CD14-positive monocyte (primary cell): Measurements from ENCODE around the gene AADAC. TPM values are rescaled to one million over a fixed set of nuclear protein-coding genes. Genes with fewer than 3 reads are reported as not detected.
A peak's percentile ranks its signal among the peaks of the same experiment; 100 is the strongest.

Source experiments
- DNase-seq, 3 donors: peaks; one replicate each; pipeline ENCODE4 v3.0.0-alpha.2; 2011 to 2022
- H2AFZ ChIP-seq: 2 replicates; pipeline ENCODE4 v1.6.0; 2012; ENCODE audit warnings: mild to moderate bottlenecking, low read depth, low read length, inconsistent platforms; ENCODE audit not compliant: insufficient read depth, poor library complexity, severe bottlenecking
- H3K27ac ChIP-seq, 2 donors: 1 replicate in 1 of 2; 2 replicates in 1 of 2; pipeline ENCODE4 v1.5.1; 2012 to 2013; ENCODE audit warnings: low read length in 2 of 2, control low read depth in 1 of 2, inconsistent platforms in 1 of 2, low read depth in 1 of 2, mild to moderate bottlenecking in 1 of 2
- H3K27me3 ChIP-seq, 2 donors: one replicate each; pipeline versions ENCODE4 v1.6.0 to v1.6.1; 2011 to 2013; ENCODE audit warnings: low read length in 2 of 2; ENCODE audit not compliant: control insufficient read depth in 2 of 2, insufficient read depth in 2 of 2
- H3K36me3 ChIP-seq, 2 donors: replicated peaks in 1 of 2; 1 replicate in 1 of 2; 2 replicates in 1 of 2; pipeline versions ENCODE4 v1.5.1 to v1.6.1; 2012 to 2013; ENCODE audit warnings: low read length in 2 of 2, control low read depth in 1 of 2, inconsistent platforms in 1 of 2, mild to moderate bottlenecking in 1 of 2; ENCODE audit not compliant: insufficient read depth in 2 of 2, control insufficient read depth in 1 of 2
- H3K4me1 ChIP-seq, 2 donors: 1 replicate in 1 of 2; 2 replicates in 1 of 2; pipeline versions ENCODE4 v1.5.1 to v1.6.1; 2012 to 2013; ENCODE audit warnings: low read length in 2 of 2, control low read depth in 1 of 2, inconsistent platforms in 1 of 2, mild to moderate bottlenecking in 1 of 2, moderate library complexity in 1 of 2; ENCODE audit not compliant: insufficient read depth in 2 of 2, control insufficient read depth in 1 of 2
- H3K4me2 ChIP-seq: replicated peaks from 2 replicates; pipeline ENCODE3; 2012; ENCODE audit warnings: low read length, moderate library complexity, mild to moderate bottlenecking; ENCODE audit not compliant: poor library complexity, severe bottlenecking; ENCODE audit errors: extremely low read depth
- H3K4me3 ChIP-seq, 3 experiments: fragments of 200-600 bp in 1 of 3; sonication (generic) in 1 of 3; replicated peaks in 1 of 3; 1 replicate in 2 of 3; 2 replicates in 1 of 3; pipeline ENCODE4 v1.5.1; 2011 to 2013; ENCODE audit warnings: low read length in 3 of 3, mild to moderate bottlenecking in 3 of 3, control low read depth in 2 of 3, low read depth in 2 of 3, inconsistent platforms in 1 of 3, moderate library complexity in 1 of 3
- H3K79me2 ChIP-seq: 2 replicates; pipeline ENCODE4 v1.6.0; 2012; ENCODE audit warnings: mild to moderate bottlenecking, control low read depth, inconsistent platforms, low read length, moderate library complexity; ENCODE audit not compliant: insufficient read depth
- H3K9ac ChIP-seq: 2 replicates; pipeline ENCODE4 v1.6.0; 2017; ENCODE audit warnings: low read length, mild to moderate bottlenecking; ENCODE audit not compliant: insufficient read depth, poor library complexity, severe bottlenecking
- H3K9me3 ChIP-seq, 2 donors: replicated peaks in 1 of 2; 1 replicate in 1 of 2; 2 replicates in 1 of 2; pipeline versions ENCODE4 v1.5.1 to v1.6.1; 2012 to 2013; ENCODE audit warnings: low read length in 2 of 2, control low read depth in 1 of 2; ENCODE audit not compliant: control insufficient read depth in 1 of 2, insufficient read depth in 1 of 2
- H4K20me1 ChIP-seq: 2 replicates; pipeline ENCODE4 v1.6.0; 2012; ENCODE audit warnings: mild to moderate bottlenecking, low read length, control low read depth, moderate library complexity; ENCODE audit not compliant: insufficient read depth
- H3K27ac Mint-ChIP-seq, 7 donors: one replicate each; pipeline ENCODE4 v1.8.0; 2020; ENCODE audit warnings: mild to moderate bottlenecking in 7 of 7, mixed read lengths in 7 of 7, moderate library complexity in 6 of 7, inconsistent platforms in 2 of 7
- H3K27me3 Mint-ChIP-seq, 3 donors: one replicate each; pipeline ENCODE4 v1.8.0; 2021 to 2022; ENCODE audit warnings: low read depth in 3 of 3, mild to moderate bottlenecking in 3 of 3, mixed read lengths in 3 of 3, moderate library complexity in 3 of 3, inconsistent platforms in 1 of 3
- H3K36me3 Mint-ChIP-seq, 2 donors: one replicate each; pipeline ENCODE4 v1.8.0; 2020; ENCODE audit warnings: mixed read lengths in 2 of 2, inconsistent platforms in 1 of 2, mild to moderate bottlenecking in 1 of 2
- H3K4me1 Mint-ChIP-seq: one replicate; pipeline ENCODE4 v1.8.0; 2020; ENCODE audit warnings: mild to moderate bottlenecking, mixed read lengths
- H3K4me3 Mint-ChIP-seq, 2 donors: one replicate each; pipeline ENCODE4 v1.8.0; 2020; ENCODE audit warnings: mild to moderate bottlenecking in 2 of 2, mixed read lengths in 2 of 2, moderate library complexity in 1 of 2
- H3K9me3 Mint-ChIP-seq, 7 donors: one replicate each; pipeline ENCODE4 v1.8.0; 2020 to 2022; ENCODE audit warnings: mixed read lengths in 7 of 7, mild to moderate bottlenecking in 6 of 7, moderate library complexity in 6 of 7, inconsistent platforms in 2 of 7
- WGBS: methylation state at CpG from one replicate; pipeline ENCODE4 v1.1.5; 2013; ENCODE audit warnings: missing lambda C conversion rate; ENCODE audit not compliant: insufficient coverage; 5-methylcytosine and 5-hydroxymethylcytosine counted together
- intact Hi-C, 2 donors: fragments of 100-400 bp; cut with micrococcal nuclease; formaldehyde crosslinking; loops; one replicate each; pipeline versions ENCODE4 v1.15.0 to v1.15.1; 2023
- polyA plus RNA-seq, 3 donors: library from polyadenylated mRNA; depleted of rRNA in 1 of 3; unstranded in 2 of 3; stranded (reverse) in 1 of 3; fragments of 300-500 nt in 2 of 3; fragments of >200 nt in 1 of 3; fragmentation: Illumina TruSeq in 2 of 3; gene quantifications; 1 replicate in 2 of 3; 2 replicates in 1 of 3; pipeline ENCODE4 v1.2.3, GENCODE V29; 2012 to 2021
- TF ChIP-seq, protein P1 (sequence below): fragments of 200-600 bp; IDR thresholded peaks from one replicate; pipeline ENCODE4 v1.8.0; 2022; ENCODE audit warnings: antibody characterized with exemption, mild to moderate bottlenecking

The AADAC gene
- polyA plus RNA-seq, 3 donors = not detected

DNA sequence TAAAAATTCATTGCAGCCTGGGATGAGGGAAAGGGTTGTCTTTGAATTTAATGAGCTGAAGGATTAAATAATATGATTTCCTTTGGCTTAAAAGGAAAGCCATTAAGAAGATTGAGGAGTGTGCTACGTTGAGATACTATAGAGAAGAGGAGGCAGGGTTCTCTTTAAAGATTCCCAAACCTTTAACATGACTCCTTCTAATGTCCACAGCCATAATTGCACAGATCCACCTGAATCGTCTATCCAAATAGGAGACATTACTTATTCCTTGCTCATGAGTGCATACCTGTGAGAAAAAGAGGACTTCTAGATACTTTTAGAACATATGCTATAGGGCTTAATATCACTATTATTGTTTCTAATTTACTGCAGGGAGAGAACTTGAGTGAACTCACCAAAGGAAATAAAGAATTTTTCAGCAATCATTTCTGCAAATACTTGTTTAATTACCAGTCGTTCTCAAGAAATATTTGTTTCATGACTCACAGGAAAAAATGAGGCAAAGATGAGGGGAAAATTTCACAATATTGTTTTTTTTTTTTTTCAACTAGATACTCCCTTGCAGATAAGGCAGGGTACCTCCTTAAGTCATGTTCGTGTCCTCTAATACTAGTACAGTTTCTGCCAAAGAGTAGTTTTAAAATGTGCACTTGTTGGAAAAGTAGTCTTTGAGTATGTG lies 50.6 kb downstream of the AADAC start:
- H3K27me3 Mint-ChIP-seq = no peaks in the 10 kb centered on the region
- WGBS = no CpG with 5 or more reads among the region's 4 CpGs
- H3K4me3 Mint-ChIP-seq = no peak overlapping the region
- Histone ChIP-seq H3K9me3 (no peaks in the 10 kb centered on the region), H3K4me2 (no peak overlapping the region), H3K27me3 (no peaks in the 10 kb centered on the region), H2AFZ (no peak overlapping the region), H3K79me2 (no peaks in the 10 kb centered on the region), H3K4me3 (no peak overlapping the region), H3K9ac (no peak overlapping the region), H3K27ac (no peak overlapping the region), H4K20me1 (no peaks in the 10 kb centered on the region), H3K36me3 (no peaks in the 10 kb centered on the region), H3K4me1 (peaks cover 0 to 7% of the 10 kb centered on the region in 2 donors)
- H3K4me1 Mint-ChIP-seq = peaks cover 10% of the 10 kb centered on the region
- intact Hi-C loops = no loop called here
- H3K9me3 Mint-ChIP-seq = peaks cover 0 to 2% (median 0%) of the 10 kb centered on the region in 7 donors
- no peaks in the 10 kb centered on the region for H3K36me3 Mint-ChIP-seq
- DNase-seq = no peak
- TF ChIP-seq, protein P1, sequence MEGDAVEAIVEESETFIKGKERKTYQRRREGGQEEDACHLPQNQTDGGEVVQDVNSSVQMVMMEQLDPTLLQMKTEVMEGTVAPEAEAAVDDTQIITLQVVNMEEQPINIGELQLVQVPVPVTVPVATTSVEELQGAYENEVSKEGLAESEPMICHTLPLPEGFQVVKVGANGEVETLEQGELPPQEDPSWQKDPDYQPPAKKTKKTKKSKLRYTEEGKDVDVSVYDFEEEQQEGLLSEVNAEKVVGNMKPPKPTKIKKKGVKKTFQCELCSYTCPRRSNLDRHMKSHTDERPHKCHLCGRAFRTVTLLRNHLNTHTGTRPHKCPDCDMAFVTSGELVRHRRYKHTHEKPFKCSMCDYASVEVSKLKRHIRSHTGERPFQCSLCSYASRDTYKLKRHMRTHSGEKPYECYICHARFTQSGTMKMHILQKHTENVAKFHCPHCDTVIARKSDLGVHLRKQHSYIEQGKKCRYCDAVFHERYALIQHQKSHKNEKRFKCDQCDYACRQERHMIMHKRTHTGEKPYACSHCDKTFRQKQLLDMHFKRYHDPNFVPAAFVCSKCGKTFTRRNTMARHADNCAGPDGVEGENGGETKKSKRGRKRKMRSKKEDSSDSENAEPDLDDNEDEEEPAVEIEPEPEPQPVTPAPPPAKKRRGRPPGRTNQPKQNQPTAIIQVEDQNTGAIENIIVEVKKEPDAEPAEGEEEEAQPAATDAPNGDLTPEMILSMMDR = no peak
- H3K27ac Mint-ChIP-seq = peak overlapping the region in 1 of 7 donors; percentile 56

GRCh38 chr3:151866711-151867410 lies 52.9 kb downstream of the AADAC start:
- Histone ChIP-seq H2AFZ (no peak overlapping the region), H3K4me3 (no peak overlapping the region), H4K20me1 (no peaks in the 10 kb centered on the region), H3K36me3 (no peaks in the 10 kb centered on the region), H3K79me2 (no peaks in the 10 kb centered on the region), H3K9ac (no peak overlapping the region), H3K27me3 (no peaks in the 10 kb centered on the region), H3K9me3 (no peaks in the 10 kb centered on the region), H3K4me1 (peaks cover 11 to 23% of the 10 kb centered on the region in 2 donors), H3K27ac (no peak overlapping the region), H3K4me2 (no peak overlapping the region)
- no peak overlapping the region for H3K27ac Mint-ChIP-seq
- H3K27me3 Mint-ChIP-seq = no peaks in the 10 kb centered on the region
- H3K9me3 Mint-ChIP-seq = peaks cover 0 to 2% (median 0%) of the 10 kb centered on the region in 7 donors
- no peaks in the 10 kb centered on the region for H3K36me3 Mint-ChIP-seq
- 92% methylated on average over 2 of the region's 4 CpGs for WGBS
- TF ChIP-seq, protein P1 = no peak
- peaks cover 20% of the 10 kb centered on the region for H3K4me1 Mint-ChIP-seq
- H3K4me3 Mint-ChIP-seq = no peak overlapping the region
- DNase-seq = no peak
- intact Hi-C loops = no loop called here
